Spleen (tissue), 11 donors: ENCODE results near the gene NCF2. TPM values are rescaled to one million over a fixed set of nuclear protein-coding genes. Genes with fewer than 3 reads are reported as not detected.

Experiments used
- DNase-seq: peaks from one replicate; pipeline ENCODE4 v3.0.0-alpha.2; 2020
- H3K27ac ChIP-seq, 8 donors: fragments of 200-600 bp; sonication (generic) in 7 of 8; 1 replicate in 4 of 8; 2 replicates in 4 of 8; pipeline versions ENCODE4 v1.5.0 to v1.8.0; 2016 to 2021; ENCODE audit warnings: inconsistent platforms in 4 of 8, mild to moderate bottlenecking in 4 of 8, moderate library complexity in 1 of 8
- H3K27me3 ChIP-seq, 7 donors: fragments of 200-600 bp; sonication (generic) in 6 of 7; replicated peaks in 1 of 7; 1 replicate in 4 of 7; 2 replicates in 3 of 7; pipeline versions ENCODE4 v1.5.0 to v1.8.0; 2016 to 2021; ENCODE audit warnings: inconsistent platforms in 3 of 7, mild to moderate bottlenecking in 1 of 7
- H3K36me3 ChIP-seq, 6 donors: fragments of 200-600 bp; sonication (generic) in 5 of 6; 1 replicate in 4 of 6; 2 replicates in 2 of 6; pipeline versions ENCODE4 v1.5.0 to v1.8.0; 2016 to 2021; ENCODE audit warnings: inconsistent platforms in 2 of 6
- H3K4me1 ChIP-seq, 6 donors: fragments of 200-600 bp; sonication (generic) in 5 of 6; 1 replicate in 3 of 6; 2 replicates in 3 of 6; pipeline versions ENCODE4 v1.5.0 to v1.8.0; 2016 to 2021; ENCODE audit warnings: inconsistent platforms in 3 of 6
- H3K4me3 ChIP-seq, 8 donors: fragments of 200-600 bp; sonication (generic) in 7 of 8; 1 replicate in 4 of 8; 2 replicates in 4 of 8; pipeline versions ENCODE4 v1.5.0 to v1.8.0; 2016 to 2021; ENCODE audit warnings: inconsistent platforms in 4 of 8, mild to moderate bottlenecking in 4 of 8, moderate library complexity in 2 of 8
- H3K9me3 ChIP-seq, 8 donors: fragments of 200-600 bp; sonication (generic) in 7 of 8; 1 replicate in 4 of 8; 2 replicates in 4 of 8; pipeline versions ENCODE4 v1.5.0 to v1.8.0; 2016 to 2021; ENCODE audit warnings: inconsistent platforms in 4 of 8
- POLR2A ChIP-seq, 3 donors: fragments of 450-650 bp; IDR thresholded peaks; one replicate each; pipeline ENCODE4 v1.5.1; 2017; ENCODE audit warnings: antibody characterized with exemption in 3 of 3, mild to moderate bottlenecking in 1 of 3
- POLR2AphosphoS5 ChIP-seq, 3 donors: sonication (generic); formaldehyde crosslinking; IDR thresholded peaks; one replicate each; pipeline ENCODE4 v1.5.1; 2017; ENCODE audit warnings: antibody characterized with exemption in 3 of 3
- WGBS, 5 donors: extraction: QIAGEN DNeasy Blood & Tissue Kit in 3 of 5; methylation state at CpG; one replicate each; pipeline versions ENCODE4 v1.1.5 to v1.1.7; 2013 to 2018; 5-methylcytosine and 5-hydroxymethylcytosine counted together
- intact Hi-C: fragments of 100-400 bp; cut with DNase I; formaldehyde crosslinking; loops from one replicate; pipeline ENCODE4 v1.15.0; 2023; ENCODE audit warnings: low total_unique reads
- polyA plus RNA-seq, 3 donors: library from polyadenylated mRNA; stranded (reverse); fragments of 200-250 nt; gene quantifications; one replicate each; pipeline ENCODE4 v1.2.1, GENCODE V29; 2013
- total RNA-seq, 7 donors: library from RNA; depleted of rRNA in 3 of 7; stranded (reverse); fragments of >200 nt in 3 of 7; fragmentation: NEBNext Ultra II Directional in 4 of 7; extraction: Animal tissue kit (Norgen Biotek cat#: 25700) in 4 of 7; gene quantifications; one replicate each; pipeline versions ENCODE4 v1.1.0 to v1.2.1, GENCODE V29; 2016 to 2021
- TF ChIP-seq, protein P1 (sequence below), 11 experiments: fragments of 200-600 bp in 7 of 11; fragments of 450-650 bp in 4 of 11; sonication (generic) in 4 of 11; IDR thresholded peaks in 8 of 11; conservative IDR thresholded peaks in 3 of 11; 1 replicate in 7 of 11; 2 replicates in 4 of 11; pipeline versions ENCODE4 v1.4.0 to v1.8.0; 2016 to 2021; ENCODE audit warnings: antibody characterized with exemption in 11 of 11, inconsistent platforms in 4 of 11, mild to moderate bottlenecking in 1 of 11
- donor health status: healthy with polysubstance abuse.
- donor health status: DM: no; HTN: no; CAD: no; lungs with moderate emphysema.
- donor health status: DM: no; HTN: no; CAD: no.
- donor health status: Bipolar disorder and iron deficiency.
- donor health status: healthy.
- donor health status: DM: no; HTN: no; CAD: no.
- donor health status: DM: yes; HTN: yes; CAD: no.

Gene NCF2
- total and polyA plus RNA-seq, 10 donors = 14.9 to 232 (median 99.0) TPM

DNA sequence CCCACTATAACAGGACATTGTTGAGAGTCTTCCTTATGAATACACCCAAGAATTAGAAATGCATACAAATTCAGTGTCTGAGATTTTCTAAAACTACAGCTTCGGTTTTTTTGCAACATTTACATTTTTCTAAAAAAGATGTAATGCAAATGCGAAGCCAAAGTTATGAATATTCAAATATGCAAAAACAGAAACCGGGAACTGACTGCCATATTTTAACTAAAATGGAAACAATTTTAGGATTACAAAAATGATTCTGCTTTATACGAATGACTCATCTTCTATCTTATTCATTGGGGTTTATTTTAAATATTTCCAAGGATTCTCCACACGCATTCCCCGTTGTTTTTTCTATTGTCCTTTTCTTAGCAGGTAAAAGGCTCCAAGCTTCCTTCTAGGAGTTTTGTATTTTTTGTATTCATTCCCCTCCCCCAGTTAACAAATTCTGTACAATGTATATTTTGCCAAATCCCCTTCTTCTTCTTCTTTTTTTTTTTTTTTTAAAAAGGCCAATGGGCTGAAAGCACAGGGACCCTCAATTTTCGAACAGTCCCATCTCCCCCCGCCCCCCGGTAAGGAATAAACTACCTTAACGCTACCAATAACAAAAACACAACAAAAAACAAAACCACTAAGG lies 44.3 kb upstream of the NCF2 start:
- no peak for DNase-seq
- peaks cover 31 to 85% (median 57%) of the 10 kb centered on the region in 6 donors for H3K4me1 ChIP-seq
- H3K36me3 ChIP-seq = peaks cover 0 to 36% (median 16%) of the 10 kb centered on the region in 6 donors
- TF ChIP-seq POLR2A (IDR thresholded peaks at IDR 0.05) (no peak), POLR2AphosphoS5 (IDR thresholded peaks at IDR 0.05) (no peak)
- TF ChIP-seq, protein P1, sequence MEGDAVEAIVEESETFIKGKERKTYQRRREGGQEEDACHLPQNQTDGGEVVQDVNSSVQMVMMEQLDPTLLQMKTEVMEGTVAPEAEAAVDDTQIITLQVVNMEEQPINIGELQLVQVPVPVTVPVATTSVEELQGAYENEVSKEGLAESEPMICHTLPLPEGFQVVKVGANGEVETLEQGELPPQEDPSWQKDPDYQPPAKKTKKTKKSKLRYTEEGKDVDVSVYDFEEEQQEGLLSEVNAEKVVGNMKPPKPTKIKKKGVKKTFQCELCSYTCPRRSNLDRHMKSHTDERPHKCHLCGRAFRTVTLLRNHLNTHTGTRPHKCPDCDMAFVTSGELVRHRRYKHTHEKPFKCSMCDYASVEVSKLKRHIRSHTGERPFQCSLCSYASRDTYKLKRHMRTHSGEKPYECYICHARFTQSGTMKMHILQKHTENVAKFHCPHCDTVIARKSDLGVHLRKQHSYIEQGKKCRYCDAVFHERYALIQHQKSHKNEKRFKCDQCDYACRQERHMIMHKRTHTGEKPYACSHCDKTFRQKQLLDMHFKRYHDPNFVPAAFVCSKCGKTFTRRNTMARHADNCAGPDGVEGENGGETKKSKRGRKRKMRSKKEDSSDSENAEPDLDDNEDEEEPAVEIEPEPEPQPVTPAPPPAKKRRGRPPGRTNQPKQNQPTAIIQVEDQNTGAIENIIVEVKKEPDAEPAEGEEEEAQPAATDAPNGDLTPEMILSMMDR (IDR thresholded peaks at IDR 0.05 in 8 of 11, conservative IDR thresholded peaks at IDR 0.05 in 3 of 11) = no peak
- H3K27me3 ChIP-seq = no peaks in the 10 kb centered on the region
- H3K4me3 ChIP-seq = peak overlapping the region; percentile 86 to 95 (median 90)
- peak overlapping the region; percentile 89 to 99 (median 97) for H3K27ac ChIP-seq
- no peaks in the 10 kb centered on the region for H3K9me3 ChIP-seq
- WGBS, 5 donors = 0 to 1% (median 1%) methylated on average over 10 of the region's 10 CpGs
- intact Hi-C loops = loop anchor here (5.0 kb wide), 1 partner anchor 162 kb away; the partner anchor contains the start of gene SMG7

DNA sequence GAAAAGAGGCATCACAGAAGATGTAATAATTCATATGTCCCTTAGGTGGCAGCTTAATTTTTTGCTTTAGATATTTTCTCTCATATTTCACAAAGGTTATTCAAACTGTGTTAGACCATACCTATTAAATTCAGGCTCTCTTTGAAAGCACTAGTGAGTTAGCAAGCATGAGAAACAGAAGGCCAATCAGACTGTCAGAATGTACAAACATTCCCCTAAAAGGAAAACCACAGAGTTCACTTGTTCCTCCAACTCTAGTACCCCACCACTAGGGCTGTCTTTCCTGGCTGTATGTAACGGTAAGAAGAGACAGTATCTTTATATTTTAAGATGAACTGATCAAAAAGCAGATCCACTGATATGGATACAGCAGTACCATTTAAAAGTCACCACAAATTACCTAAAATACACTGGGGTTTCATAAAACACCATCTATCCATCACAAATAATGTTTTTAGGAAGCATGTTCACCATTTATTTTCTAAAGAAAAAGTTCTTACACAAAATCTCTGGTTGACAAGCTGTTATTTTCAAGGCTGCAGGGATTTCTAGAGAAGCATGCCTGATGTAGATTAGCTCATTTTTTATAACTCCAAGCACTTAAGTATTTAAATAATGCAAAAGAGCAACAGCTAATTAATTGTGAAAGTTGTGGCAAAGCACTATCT lies 43.6 kb upstream of the NCF2 start:
- H3K4me3 ChIP-seq = peak overlapping the region; percentile 86 to 95 (median 90)
- no peaks in the 10 kb centered on the region for H3K27me3 ChIP-seq
- H3K4me1 ChIP-seq = peaks cover 31 to 91% (median 63%) of the 10 kb centered on the region in 6 donors
- WGBS, 5 donors = 0% methylated on average over 1 of the region's 1 CpG
- H3K9me3 ChIP-seq = no peaks in the 10 kb centered on the region
- no peak for DNase-seq
- intact Hi-C loops = no loop called here
- TF ChIP-seq POLR2AphosphoS5 (IDR thresholded peaks at IDR 0.05) (peak in 1 of 3 donors; percentile 13), POLR2A (IDR thresholded peaks at IDR 0.05) (no peak)
- TF ChIP-seq, protein P1 (IDR thresholded peaks at IDR 0.05 in 8 of 11, conservative IDR thresholded peaks at IDR 0.05 in 3 of 11) = peak; percentile 17 to 69 (median 56)
- peaks cover 0 to 43% (median 24%) of the 10 kb centered on the region in 6 donors for H3K36me3 ChIP-seq
- H3K27ac ChIP-seq = peak overlapping the region; percentile 24 to 99 (median 97)

DNA sequence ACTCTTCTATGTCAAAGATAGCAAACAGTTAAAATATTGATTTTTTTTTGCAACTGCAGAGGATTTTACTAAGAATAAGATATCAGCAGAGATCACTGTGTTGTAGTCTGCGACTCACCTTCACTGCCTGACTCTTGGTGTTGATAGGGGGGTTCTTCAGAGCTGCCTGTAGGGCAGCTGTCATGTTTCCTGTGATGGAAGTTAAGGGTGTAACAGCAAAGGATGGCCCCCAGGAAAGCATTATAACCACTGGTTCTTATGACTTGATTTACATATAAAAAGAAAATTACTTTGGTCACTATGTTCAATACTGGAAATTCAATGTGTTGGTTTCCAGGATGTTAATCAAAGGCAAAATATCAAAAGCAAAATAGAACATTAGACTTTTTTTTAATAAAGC lies 42.7 kb upstream of the NCF2 start:
- WGBS, 5 donors = 32 to 71% (median 54%) methylated on average over 1 of the region's 1 CpG
- Histone ChIP-seq H3K27me3 (no peaks in the 10 kb centered on the region), H3K36me3 (peaks cover 0 to 51% (median 32%) of the 10 kb centered on the region in 6 donors), H3K27ac (peak overlapping the region in 7 of 8 donors; percentile 95 to 99 (median 97)), H3K4me3 (peak overlapping the region in 7 of 8 donors; percentile 86 to 94 (median 89)), H3K4me1 (peaks cover 31 to 90% (median 69%) of the 10 kb centered on the region in 6 donors), H3K9me3 (no peaks in the 10 kb centered on the region)
- TF ChIP-seq, protein P1 (IDR thresholded peaks at IDR 0.05 in 8 of 11, conservative IDR thresholded peaks at IDR 0.05 in 3 of 11) = no peak
- TF ChIP-seq POLR2AphosphoS5 (IDR thresholded peaks at IDR 0.05) (no peak), POLR2A (IDR thresholded peaks at IDR 0.05) (no peak)
- intact Hi-C loops = no loop called here
- DNase-seq = no peak

DNA sequence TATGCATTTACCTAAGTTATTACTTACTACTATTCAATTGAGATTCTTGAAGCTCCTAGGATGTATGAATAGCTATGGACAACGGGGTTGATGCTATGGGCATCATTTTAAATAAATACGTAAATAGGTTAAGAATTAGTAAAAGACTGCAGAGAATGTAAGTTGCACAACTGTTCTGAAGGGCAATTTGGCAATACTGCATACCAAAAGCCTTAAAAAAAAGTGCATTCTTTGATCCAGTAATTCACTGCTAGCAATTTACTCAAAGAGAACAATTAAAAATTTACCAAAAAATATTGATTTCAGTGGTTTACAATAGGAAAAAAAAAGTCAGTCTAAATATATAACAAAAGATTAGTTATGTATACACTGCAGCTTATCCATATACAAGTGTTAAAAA lies 41.9 kb upstream of the NCF2 start:
- Histone ChIP-seq H3K36me3 (peaks cover 0 to 60% (median 37%) of the 10 kb centered on the region in 6 donors), H3K9me3 (no peaks in the 10 kb centered on the region), H3K27ac (peak overlapping the region in 4 of 8 donors; percentile 97 to 99 (median 97)), H3K4me1 (peaks cover 31 to 89% (median 73%) of the 10 kb centered on the region in 6 donors), H3K27me3 (no peaks in the 10 kb centered on the region), H3K4me3 (peak overlapping the region in 7 of 8 donors; percentile 86 to 94 (median 89))
- TF ChIP-seq POLR2A (IDR thresholded peaks at IDR 0.05) (no peak), POLR2AphosphoS5 (IDR thresholded peaks at IDR 0.05) (no peak)
- TF ChIP-seq, protein P1 (IDR thresholded peaks at IDR 0.05 in 8 of 11, conservative IDR thresholded peaks at IDR 0.05 in 3 of 11) = no peak
- WGBS, 5 donors = 37 to 63% (median 47%) methylated on average over 2 of the region's 2 CpGs
- intact Hi-C loops = no loop called here
- DNase-seq = no peak
